H1 (cell line): ENCODE data around the gene CYP2B6. TPM values are rescaled to one million over a fixed set of nuclear protein-coding genes. Genes with fewer than 3 reads are reported as not detected.

Experiments used
- CTCF ChIA-PET: fragments of 300-600 bp; sonication (Branson Sonifier 250); formaldehyde crosslinking; loops from one replicate; lab custom pipeline; 2021; ENCODE audit not compliant: partially characterized antibody; lab: Charles Lee
- POLR2A ChIA-PET: fragments of 300-600 bp; sonication (Branson Sonifier 250); formaldehyde crosslinking; loops from one replicate; lab custom pipeline; 2021; ENCODE audit warnings: inconsistent platforms; ENCODE audit not compliant: partially characterized antibody; lab: Charles Lee
- DNase-seq, 2 experiments: peaks; one replicate each; pipeline versions ENCODE4 v3.0.0 to v3.0.0-alpha.2; 2010 to 2022; ENCODE audit warnings: low spot score in 2 of 2, low read depth in 1 of 2, mixed read lengths in 1 of 2
- FAIRE-seq: peaks from 2 replicates; lab custom pipeline; 2011; peaks lifted over from hg19 to GRCh38; lab: Jason Lieb, UNC
- H2AFZ ChIP-seq: 2 replicates; pipeline ENCODE4 v1.8.1; 2012; ENCODE audit warnings: low read length, inconsistent platforms
- H2AK5ac ChIP-seq: 2 replicates; pipeline ENCODE4 v1.6.1; 2013; ENCODE audit warnings: low read depth, low read length
- H2BK120ac ChIP-seq: replicated peaks from 2 replicates; pipeline ENCODE3; 2013; ENCODE audit warnings: low read depth, low read length, inconsistent platforms
- H2BK12ac ChIP-seq: 2 replicates; pipeline ENCODE4 v1.6.1; 2013; ENCODE audit warnings: low read depth, low read length
- H2BK15ac ChIP-seq: 2 replicates; pipeline ENCODE4 v1.6.1; 2013; ENCODE audit warnings: low read length
- H2BK20ac ChIP-seq: 2 replicates; pipeline ENCODE4 v1.6.1; 2013; ENCODE audit warnings: low read length
- H2BK5ac ChIP-seq: 2 replicates; pipeline ENCODE4 v1.6.1; 2013; ENCODE audit warnings: low read depth, low read length
- H3K14ac ChIP-seq: 2 replicates; pipeline ENCODE4 v1.6.1; 2013; ENCODE audit warnings: inconsistent platforms; ENCODE audit not compliant: insufficient read length
- H3K18ac ChIP-seq: 2 replicates; pipeline ENCODE4 v1.6.1; 2013; ENCODE audit warnings: low read length; ENCODE audit errors: extremely low read depth
- H3K23ac ChIP-seq: 2 replicates; pipeline ENCODE4 v1.6.1; 2013; ENCODE audit warnings: inconsistent platforms; ENCODE audit not compliant: insufficient read length
- H3K23me2 ChIP-seq: 2 replicates; pipeline ENCODE4 v1.6.1; 2013; ENCODE audit warnings: low read depth, low read length
- H3K27ac ChIP-seq: 2 replicates; pipeline ENCODE4 v1.6.1; 2011; ENCODE audit warnings: low read depth, low read length, inconsistent platforms
- H3K27me3 ChIP-seq, 4 experiments: replicated peaks in 1 of 4; 1 replicate in 1 of 4; 2 replicates in 3 of 4; pipeline versions ENCODE4 v1.6.1 to v1.8.1; 2011 to 2013; ENCODE audit warnings: low read length in 3 of 4, mild to moderate bottlenecking in 3 of 4, inconsistent platforms in 2 of 4, mixed read lengths in 2 of 4, moderate library complexity in 1 of 4; ENCODE audit not compliant: control insufficient read depth in 3 of 4, insufficient read depth in 3 of 4; ENCODE audit errors: extremely low read depth in 1 of 4
- H3K36me3 ChIP-seq, 4 experiments: 2 replicates each; pipeline versions ENCODE4 v1.6.1 to v1.8.1; 2011 to 2013; ENCODE audit warnings: mild to moderate bottlenecking in 4 of 4, low read length in 3 of 4, moderate library complexity in 2 of 4, control low read depth in 1 of 4, inconsistent platforms in 1 of 4; ENCODE audit not compliant: insufficient read depth in 4 of 4, control insufficient read depth in 2 of 4
- H3K4ac ChIP-seq: replicated peaks from 2 replicates; pipeline ENCODE3; 2013; ENCODE audit warnings: low read length, low read depth, mixed read lengths, inconsistent platforms; ENCODE audit not compliant: insufficient read length
- H3K4me1 ChIP-seq, 4 experiments: replicated peaks in 1 of 4; 1 replicate in 1 of 4; 2 replicates in 3 of 4; pipeline versions ENCODE4 v1.6.1 to v1.8.1; 2011 to 2013; ENCODE audit warnings: low read length in 3 of 4, inconsistent platforms in 2 of 4, mixed read lengths in 1 of 4; ENCODE audit not compliant: insufficient read depth in 4 of 4, control insufficient read depth in 3 of 4
- H3K4me2 ChIP-seq, 2 experiments: 2 replicates each; pipeline versions ENCODE4 v1.6.1 to v1.8.1; 2011 to 2013; ENCODE audit warnings: low read depth in 2 of 2, low read length in 2 of 2, control low read depth in 1 of 2, inconsistent platforms in 1 of 2, mild to moderate bottlenecking in 1 of 2; ENCODE audit not compliant: insufficient read depth in 1 of 2
- H3K4me3 ChIP-seq, 4 experiments: fragments of 200-600, 300-600 bp in 1 of 4; sonication (generic), shearing (Covaris generic), sonication (Bioruptor Twin) in 1 of 4; 2 replicates each; pipeline versions ENCODE4 v1.5.1 to v1.8.1; 2011 to 2016; ENCODE audit warnings: low read length in 4 of 4, low read depth in 3 of 4, control low read depth in 2 of 4, inconsistent platforms in 2 of 4, mild to moderate bottlenecking in 2 of 4, mixed read lengths in 1 of 4, moderate library complexity in 1 of 4; ENCODE audit not compliant: insufficient read depth in 2 of 4; ENCODE audit errors: extremely low read depth in 1 of 4
- H3K56ac ChIP-seq: replicated peaks from 2 replicates; pipeline ENCODE3; 2013; ENCODE audit warnings: low read depth, mild to moderate bottlenecking, mixed read lengths, low read length, inconsistent platforms; ENCODE audit not compliant: insufficient read length
- H3K79me1 ChIP-seq: 2 replicates; pipeline ENCODE4 v1.6.1; 2013; ENCODE audit warnings: low read depth, low read length, control low read depth
- H3K79me2 ChIP-seq, 2 experiments: 2 replicates each; pipeline versions ENCODE4 v1.6.1 to v1.8.1; 2012 to 2013; ENCODE audit warnings: low read length in 2 of 2, mild to moderate bottlenecking in 2 of 2, inconsistent platforms in 1 of 2; ENCODE audit not compliant: insufficient read depth in 2 of 2, control insufficient read depth in 1 of 2
- H3K9ac ChIP-seq, 4 experiments: replicated peaks in 1 of 4; 1 replicate in 1 of 4; 2 replicates in 3 of 4; pipeline versions ENCODE4 v1.6.1 to v1.8.1; 2011 to 2013; ENCODE audit warnings: low read depth in 3 of 4, low read length in 3 of 4, control low read depth in 2 of 4, mild to moderate bottlenecking in 2 of 4, moderate library complexity in 2 of 4, inconsistent platforms in 1 of 4; ENCODE audit errors: extremely low read depth in 1 of 4
- H3K9me3 ChIP-seq, 2 experiments: 2 replicates each; pipeline versions ENCODE4 v1.6.1 to v1.8.1; 2012 to 2013; ENCODE audit warnings: mild to moderate bottlenecking in 2 of 2, moderate library complexity in 2 of 2, control low read depth in 1 of 2, inconsistent platforms in 1 of 2, low read depth in 1 of 2, low read length in 1 of 2, mixed read lengths in 1 of 2; ENCODE audit not compliant: insufficient read depth in 2 of 2
- H4K20me1 ChIP-seq, 2 experiments: replicated peaks in 1 of 2; 2 replicates each; pipeline versions ENCODE3 to v1.8.1; 2011 to 2013; ENCODE audit warnings: inconsistent platforms in 2 of 2, low read length in 2 of 2, mild to moderate bottlenecking in 1 of 2; ENCODE audit not compliant: insufficient read depth in 2 of 2, control insufficient read depth in 1 of 2
- H4K5ac ChIP-seq: 2 replicates; pipeline ENCODE4 v1.6.1; 2013; ENCODE audit warnings: low read length, low read depth, mixed read lengths, inconsistent platforms; ENCODE audit not compliant: insufficient read length
- H4K8ac ChIP-seq: 2 replicates; pipeline ENCODE4 v1.8.0; 2013; ENCODE audit warnings: mild to moderate bottlenecking, moderate library complexity, low read length, inconsistent platforms; ENCODE audit not compliant: insufficient read depth; ENCODE audit errors: extremely low read depth
- H4K91ac ChIP-seq: replicated peaks from 2 replicates; pipeline ENCODE3; 2013; ENCODE audit warnings: low read length, mixed read lengths, inconsistent platforms; ENCODE audit not compliant: insufficient read length
- BACH1 ChIP-seq: IDR thresholded peaks from 2 replicates; pipeline ENCODE4 v1.6.1; 2012; ENCODE audit warnings: low read length, improper control_type of control experiment
- GABPA ChIP-seq: IDR thresholded peaks from 2 replicates; pipeline ENCODE4 v1.6.1; 2011; ENCODE audit warnings: mild to moderate bottlenecking, low read length, moderate library complexity, borderline replicate concordance; ENCODE audit not compliant: insufficient read depth
- NRF1 ChIP-seq: IDR thresholded peaks from 2 replicates; pipeline ENCODE4 v1.6.1; 2011; ENCODE audit warnings: mild to moderate bottlenecking, low read depth, low read length, improper control_type of control experiment
- POU5F1 ChIP-seq: IDR thresholded peaks from 2 replicates; pipeline ENCODE4 v1.6.1; 2011; ENCODE audit warnings: low read depth, mild to moderate bottlenecking, low read length, moderate library complexity
- RNF2 ChIP-seq: fragments of 200-900, 300-1000 bp; sonication (generic); IDR thresholded peaks from 2 replicates; pipeline ENCODE4 v1.7.1; 2016; ENCODE audit warnings: borderline replicate concordance, low read depth, mild to moderate bottlenecking, antibody characterized with exemption, low read length; ENCODE audit not compliant: poor library complexity, severe bottlenecking; ENCODE audit errors: missing control alignments
- RXRA ChIP-seq: IDR thresholded peaks from 2 replicates; pipeline ENCODE4 v1.6.1; 2011; ENCODE audit warnings: low read depth, mild to moderate bottlenecking, low read length, moderate library complexity; ENCODE audit not compliant: insufficient read depth
- SAP30 ChIP-seq: fragments of 300-600 bp; sonication (generic); IDR thresholded peaks from 2 replicates; pipeline ENCODE4 v1.7.1; 2012; ENCODE audit warnings: low read length, moderate library complexity, mild to moderate bottlenecking, inconsistent platforms; ENCODE audit not compliant: insufficient read depth, insufficient replicate concordance
- TAF1 ChIP-seq: IDR thresholded peaks from 2 replicates; pipeline ENCODE4 v1.6.1; 2011; ENCODE audit warnings: mild to moderate bottlenecking, low read depth, low read length
- TCF12 ChIP-seq: IDR thresholded peaks from 2 replicates; pipeline ENCODE4 v1.6.1; 2011; ENCODE audit warnings: low read depth, mild to moderate bottlenecking, low read length
- WGBS, 2 experiments: shearing (Covaris generic) in 1 of 2; methylation state at CpG; one replicate each; pipeline versions ENCODE4 v1.1.6 to v1.1.7; 2013 to 2015; ENCODE audit warnings: low lambda C conversion rate in 2 of 2, mixed read lengths in 2 of 2, inconsistent platforms in 1 of 2, low coverage in 1 of 2, missing lambda C conversion rate in 1 of 2; ENCODE audit not compliant: insufficient replicate concordance in 2 of 2, insufficient coverage in 1 of 2, insufficient read length in 1 of 2; ENCODE audit errors: extremely low coverage in 1 of 2, missing lambda C conversion rate in 1 of 2; 5-methylcytosine and 5-hydroxymethylcytosine counted together
- polyA plus RNA-seq, 7 experiments: library from polyadenylated mRNA; depleted of rRNA in 3 of 7; stranded (reverse) in 5 of 7; unstranded in 2 of 7; fragments of >200 nt in 5 of 7; fragments of 200-250 nt in 2 of 7; gene quantifications; 1 replicate in 5 of 7; 2 replicates in 1 of 7; 4 replicates in 1 of 7; pipeline versions ENCODE4 v1.2.1 to v1.2.3, GENCODE V29; 2011 to 2013; ENCODE audit warnings: missing spikeins in 2 of 7, mixed read lengths in 2 of 7
- total RNA-seq: library from RNA; stranded (reverse); fragmentation: NEBNext Ultra II Directional; extraction: Animal tissue kit (Norgen Biotek cat#: 25700); gene quantifications from 2 replicates; pipeline ENCODE4 v1.2.1, GENCODE V29; 2021

The CYP2B6 gene
- total and polyA plus RNA-seq, 2 of the 8 experiments (the other 6 are each of a cell fraction or from before 2014, with no cell fraction given) = 2.8 to 5.4 TPM

DNA sequence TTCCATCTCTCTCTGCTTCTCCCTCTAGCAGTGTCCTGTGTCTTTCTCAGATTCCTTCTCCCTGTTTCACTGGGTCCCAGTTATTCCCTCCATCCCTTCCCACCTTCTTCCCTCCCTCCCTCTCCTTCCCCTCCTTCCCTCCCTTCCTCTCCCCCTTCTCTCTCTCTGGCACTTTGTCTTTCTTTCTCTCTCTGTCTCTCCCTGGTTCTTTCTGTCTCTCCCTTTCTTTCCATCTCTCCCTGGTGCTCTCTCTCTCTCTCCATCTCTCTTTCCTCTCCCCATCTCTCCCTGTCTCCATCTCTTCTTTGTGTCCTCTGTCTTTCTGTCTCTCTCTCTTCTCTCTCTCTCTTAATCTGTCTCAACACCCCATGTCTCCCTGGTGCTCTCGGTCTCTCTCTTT is 31.7 kb upstream of the CYP2B6 start:
- H4K20me1 ChIP-seq = no peaks in the 10 kb centered on the region
- no peak for FAIRE-seq
- no peak overlapping the region for H3K56ac ChIP-seq
- H3K4me3 ChIP-seq = no peak overlapping the region
- H3K14ac ChIP-seq = no peak overlapping the region
- no peaks in the 10 kb centered on the region for H3K4me1 ChIP-seq
- ChIA-PET POLR2A (interaction anchor here (0.6 kb wide), 1 partner anchor 148 kb away, joined by 3 read pairs; no protein-coding TSS in a partner anchor), CTCF (interaction anchor here (3.5 kb wide), 1 partner anchor 15 kb away, joined by 12 read pairs; no protein-coding TSS in a partner anchor)
- H2BK12ac ChIP-seq = no peak overlapping the region
- H4K8ac ChIP-seq = no peak overlapping the region
- H2BK20ac ChIP-seq = no peak overlapping the region
- H3K36me3 ChIP-seq = no peaks in the 10 kb centered on the region
- DNase-seq = no peak
- no peak overlapping the region for H4K91ac ChIP-seq
- TF ChIP-seq POU5F1 (no peak), RNF2 (no peak), TCF12 (no peak), RXRA (no peak), TAF1 (no peak), SAP30 (no peak), BACH1 (no peak), NRF1 (no peak), GABPA (no peak)
- H3K79me1 ChIP-seq = no peaks in the 10 kb centered on the region
- H3K4me2 ChIP-seq = no peak overlapping the region
- H2BK15ac ChIP-seq = no peak overlapping the region
- no peak overlapping the region for H4K5ac ChIP-seq
- no peaks in the 10 kb centered on the region; the same call in 1 of the 2 replicates for H3K23me2 ChIP-seq
- H3K23ac ChIP-seq = no peak overlapping the region
- H3K4ac ChIP-seq = no peak overlapping the region
- WGBS, 2 experiments = 90% methylated on average over 1 of the region's 1 CpG; no CpG with 5 or more reads in 1 of the 2 experiments
- no peak overlapping the region for H3K9ac ChIP-seq
- H2AK5ac ChIP-seq = peak overlapping the region; percentile 56; the same call in 1 of the 2 replicates
- no peak overlapping the region for H2BK120ac ChIP-seq
- no peaks in the 10 kb centered on the region; a peak in 1 of 7 replicates for H3K27me3 ChIP-seq
- H3K79me2 ChIP-seq = no peaks in the 10 kb centered on the region
- no peak overlapping the region for H2BK5ac ChIP-seq
- no peak overlapping the region for H3K18ac ChIP-seq
- peaks cover 16 to 19% of the 10 kb centered on the region in 2 experiments for H3K9me3 ChIP-seq
- H2AFZ ChIP-seq = no peak overlapping the region
- no peak overlapping the region for H3K27ac ChIP-seq
